HepG2 (cell line): ENCODE measurements around the gene IQCN. TPM values are rescaled to one million over a fixed set of nuclear protein-coding genes. Genes with fewer than 3 reads are reported as not detected.

ENCODE experiments used
- CBFB ChIP-seq: sonication (generic); formaldehyde crosslinking; IDR thresholded peaks from 2 replicates; pipeline ENCODE4 v1.4.0; 2020; ENCODE audit warnings: missing genetic modification reagents
- DNMT1 ChIP-seq: sonication (generic); formaldehyde crosslinking; IDR thresholded peaks from 2 replicates; pipeline ENCODE4 v1.5.1; 2020; ENCODE audit warnings: mild to moderate bottlenecking, missing genetic modification reagents
- DPF2 ChIP-seq: sonication (generic); formaldehyde crosslinking; IDR thresholded peaks from 2 replicates; pipeline ENCODE4 v1.4.0; 2020; ENCODE audit warnings: mild to moderate bottlenecking, low read depth, missing genetic modification reagents, borderline replicate concordance
- ERF ChIP-seq: IDR thresholded peaks from 2 replicates; pipeline ENCODE4 v1.6.1; 2018; ENCODE audit warnings: missing biosample characterization, missing genetic modification reagents
- HIC2 ChIP-seq: sonication (generic); formaldehyde crosslinking; IDR thresholded peaks from 2 replicates; pipeline ENCODE4 v1.9.0; 2022; ENCODE audit warnings: low read depth, missing genetic modification reagents
- NR2F2 ChIP-seq: IDR thresholded peaks from 2 replicates; pipeline ENCODE4 v1.6.1; 2012; ENCODE audit warnings: low read depth, inconsistent platforms, borderline replicate concordance
- RBM22 ChIP-seq: fragments of 200-400 bp; formaldehyde crosslinking; optimal IDR thresholded peaks from 2 replicates; pipeline ENCODE3; 2017; ENCODE audit warnings: mild to moderate bottlenecking, low read length, moderate library complexity
- SRSF1 ChIP-seq: fragments of 200-400 bp; formaldehyde crosslinking; optimal IDR thresholded peaks from 2 replicates; pipeline ENCODE3; 2017; ENCODE audit warnings: mild to moderate bottlenecking, low read depth, low read length, moderate library complexity
- ZFP62 ChIP-seq: sonication (generic); formaldehyde crosslinking; IDR thresholded peaks from 2 replicates; pipeline ENCODE4 v1.4.0; 2020; ENCODE audit warnings: missing genetic modification reagents
- ZHX1 ChIP-seq: sonication (generic); formaldehyde crosslinking; IDR thresholded peaks from 2 replicates; pipeline ENCODE4 v1.8.1; 2022; ENCODE audit warnings: low read depth, mild to moderate bottlenecking, missing genetic modification reagents
- ZNF138 ChIP-seq: sonication (generic); formaldehyde crosslinking; IDR thresholded peaks from 2 replicates; pipeline ENCODE4 v1.5.0; 2020; ENCODE audit warnings: mild to moderate bottlenecking, low read depth, missing genetic modification reagents
- ZNF207 ChIP-seq: fragments of 450-650 bp; IDR thresholded peaks from 2 replicates; pipeline ENCODE4 v1.6.1; 2016; ENCODE audit warnings: antibody characterized with exemption, borderline replicate concordance
- ZNF816 ChIP-seq: sonication (generic); formaldehyde crosslinking; IDR thresholded peaks from 2 replicates; pipeline ENCODE4 v1.8.0; 2022; ENCODE audit warnings: missing genetic modification reagents, mild to moderate bottlenecking, borderline replicate concordance
- ZNF878 ChIP-seq: sonication (generic); formaldehyde crosslinking; IDR thresholded peaks from 2 replicates; pipeline ENCODE4 v1.8.1; 2023; ENCODE audit warnings: mild to moderate bottlenecking, missing genetic modification reagents, moderate library complexity
- polyA plus RNA-seq, 8 experiments: library from polyadenylated mRNA; depleted of rRNA in 3 of 8; stranded (reverse) in 7 of 8; unstranded in 1 of 8; fragments of >200 nt; fragmentation: Illumina TruSeq in 4 of 8; extraction: Trizol in 4 of 8; gene quantifications; 2 replicates each; pipeline versions ENCODE4 v1.2.1 to v1.2.3, GENCODE V29; 2011 to 2016; ENCODE audit warnings: low read depth in 4 of 8, missing spikeins in 1 of 8, mixed read lengths in 1 of 8; ENCODE audit not compliant: insufficient read depth in 1 of 8
- total RNA-seq, 5 experiments: library from RNA; depleted of rRNA; stranded (reverse); fragments of >200 nt; fragmentation: Illumina TruSeq; extraction: Trizol; gene quantifications; 2 replicates each; pipeline ENCODE4 v1.2.3, GENCODE V29; 2016; ENCODE audit warnings: low read depth in 1 of 5
- TF ChIP-seq, protein P1 (sequence below): sonication (generic); formaldehyde crosslinking; conservative IDR thresholded peaks from 2 replicates; pipeline ENCODE4 v1.8.0; 2022; ENCODE audit warnings: low read depth, missing genetic modification reagents
- TF ChIP-seq, protein P2 (sequence below): sonication (generic); formaldehyde crosslinking; IDR thresholded peaks from 2 replicates; pipeline ENCODE4 v1.9.0; 2021; ENCODE audit warnings: missing genetic modification reagents, borderline replicate concordance
- TF ChIP-seq, protein P3 (sequence below): sonication (generic); formaldehyde crosslinking; IDR thresholded peaks from 2 replicates; pipeline ENCODE4 v1.4.0; 2020; ENCODE audit warnings: missing genetic modification reagents, mild to moderate bottlenecking, borderline replicate concordance

Gene IQCN
- total and polyA plus RNA-seq, 2 of the 13 experiments (the other 11 are each of a cell fraction or from before 2014, with no cell fraction given) = 0.04 to 0.18 TPM

GRCh38 chr19:18223860-18224524 is 50.3 kb downstream of the IQCN start (continued):
- TF ChIP-seq ZHX1 (CRISPR knock-in tag) (no peak), CBFB (CRISPR knock-in tag) (no peak), HIC2 (no peak), ZFP62 (no peak), ERF (CRISPR knock-in tag) (peak; percentile 74), ZNF816 (no peak), DPF2 (CRISPR knock-in tag) (no peak), NR2F2 (peak; percentile 80), ZNF138 (CRISPR knock-in tag) (no peak), SRSF1 (no peak), RBM22 (no peak), ZNF878 (CRISPR knock-in tag) (no peak), DNMT1 (CRISPR knock-in tag) (no peak), ZNF207 (no peak)
- TF ChIP-seq, protein P1, sequence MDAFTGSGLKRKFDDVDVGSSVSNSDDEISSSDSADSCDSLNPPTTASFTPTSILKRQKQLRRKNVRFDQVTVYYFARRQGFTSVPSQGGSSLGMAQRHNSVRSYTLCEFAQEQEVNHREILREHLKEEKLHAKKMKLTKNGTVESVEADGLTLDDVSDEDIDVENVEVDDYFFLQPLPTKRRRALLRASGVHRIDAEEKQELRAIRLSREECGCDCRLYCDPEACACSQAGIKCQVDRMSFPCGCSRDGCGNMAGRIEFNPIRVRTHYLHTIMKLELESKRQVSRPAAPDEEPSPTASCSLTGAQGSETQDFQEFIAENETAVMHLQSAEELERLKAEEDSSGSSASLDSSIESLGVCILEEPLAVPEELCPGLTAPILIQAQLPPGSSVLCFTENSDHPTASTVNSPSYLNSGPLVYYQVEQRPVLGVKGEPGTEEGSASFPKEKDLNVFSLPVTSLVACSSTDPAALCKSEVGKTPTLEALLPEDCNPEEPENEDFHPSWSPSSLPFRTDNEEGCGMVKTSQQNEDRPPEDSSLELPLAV = no peak
- TF ChIP-seq, protein P2, sequence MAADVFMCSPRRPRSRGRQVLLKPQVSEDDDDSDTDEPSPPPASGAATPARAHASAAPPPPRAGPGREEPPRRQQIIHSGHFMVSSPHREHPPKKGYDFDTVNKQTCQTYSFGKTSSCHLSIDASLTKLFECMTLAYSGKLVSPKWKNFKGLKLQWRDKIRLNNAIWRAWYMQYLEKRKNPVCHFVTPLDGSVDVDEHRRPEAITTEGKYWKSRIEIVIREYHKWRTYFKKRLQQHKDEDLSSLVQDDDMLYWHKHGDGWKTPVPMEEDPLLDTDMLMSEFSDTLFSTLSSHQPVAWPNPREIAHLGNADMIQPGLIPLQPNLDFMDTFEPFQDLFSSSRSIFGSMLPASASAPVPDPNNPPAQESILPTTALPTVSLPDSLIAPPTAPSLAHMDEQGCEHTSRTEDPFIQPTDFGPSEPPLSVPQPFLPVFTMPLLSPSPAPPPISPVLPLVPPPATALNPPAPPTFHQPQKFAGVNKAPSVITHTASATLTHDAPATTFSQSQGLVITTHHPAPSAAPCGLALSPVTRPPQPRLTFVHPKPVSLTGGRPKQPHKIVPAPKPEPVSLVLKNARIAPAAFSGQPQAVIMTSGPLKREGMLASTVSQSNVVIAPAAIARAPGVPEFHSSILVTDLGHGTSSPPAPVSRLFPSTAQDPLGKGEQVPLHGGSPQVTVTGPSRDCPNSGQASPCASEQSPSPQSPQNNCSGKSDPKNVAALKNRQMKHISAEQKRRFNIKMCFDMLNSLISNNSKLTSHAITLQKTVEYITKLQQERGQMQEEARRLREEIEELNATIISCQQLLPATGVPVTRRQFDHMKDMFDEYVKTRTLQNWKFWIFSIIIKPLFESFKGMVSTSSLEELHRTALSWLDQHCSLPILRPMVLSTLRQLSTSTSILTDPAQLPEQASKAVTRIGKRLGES (CRISPR knock-in tag) = no peak
- TF ChIP-seq, protein P3, sequence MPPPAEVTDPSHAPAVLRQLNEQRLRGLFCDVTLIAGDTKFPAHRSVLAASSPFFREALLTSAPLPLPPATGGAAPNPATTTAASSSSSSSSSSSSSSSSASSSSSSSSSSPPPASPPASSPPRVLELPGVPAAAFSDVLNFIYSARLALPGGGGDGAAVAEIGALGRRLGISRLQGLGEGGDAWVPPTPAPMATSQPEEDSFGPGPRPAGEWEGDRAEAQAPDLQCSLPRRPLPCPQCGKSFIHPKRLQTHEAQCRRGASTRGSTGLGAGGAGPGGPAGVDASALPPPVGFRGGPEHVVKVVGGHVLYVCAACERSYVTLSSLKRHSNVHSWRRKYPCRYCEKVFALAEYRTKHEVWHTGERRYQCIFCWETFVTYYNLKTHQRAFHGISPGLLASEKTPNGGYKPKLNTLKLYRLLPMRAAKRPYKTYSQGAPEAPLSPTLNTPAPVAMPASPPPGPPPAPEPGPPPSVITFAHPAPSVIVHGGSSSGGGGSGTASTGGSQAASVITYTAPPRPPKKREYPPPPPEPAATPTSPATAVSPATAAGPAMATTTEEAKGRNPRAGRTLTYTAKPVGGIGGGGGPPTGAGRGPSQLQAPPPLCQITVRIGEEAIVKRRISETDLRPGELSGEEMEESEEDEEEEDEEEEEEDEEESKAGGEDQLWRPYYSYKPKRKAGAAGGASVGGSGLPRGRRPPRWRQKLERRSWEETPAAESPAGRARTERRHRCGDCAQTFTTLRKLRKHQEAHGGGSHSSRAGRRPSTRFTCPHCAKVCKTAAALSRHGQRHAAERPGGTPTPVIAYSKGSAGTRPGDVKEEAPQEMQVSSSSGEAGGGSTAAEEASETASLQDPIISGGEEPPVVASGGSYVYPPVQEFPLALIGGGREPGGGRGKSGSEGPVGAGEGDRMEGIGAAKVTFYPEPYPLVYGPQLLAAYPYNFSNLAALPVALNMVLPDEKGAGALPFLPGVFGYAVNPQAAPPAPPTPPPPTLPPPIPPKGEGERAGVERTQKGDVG (CRISPR knock-in tag) = no peak
